ENCODE data around the gene SH3RF3.
A peak's percentile ranks its signal among the peaks of the same experiment; 100 is the strongest.
"Not testable (repeated sequence)": the region's sequence is repeated elsewhere in the genome, so short reads cannot be mapped to it uniquely, and the experiment has no call there.

Gene SH3RF3

GRCh38 chr2:109120166-109120565 is 8.8 kb upstream of the SH3RF3 start:
- no peak for DNase-seq

GRCh38 chr2:109120686-109121085 is 8.3 kb upstream of the SH3RF3 start:
- DNase-seq: not testable (repeated sequence)

- DNase-seq: no peak
Measured at GRCh38 chr2:109123586-109124201, 5.3 kb upstream of the SH3RF3 start.

GRCh38 chr2:109124982-109125592 is 3.9 kb upstream of the SH3RF3 start:
- no peak for DNase-seq

- DNase-seq: no peak
Measured at GRCh38 chr2:109125593-109126500, 3.2 kb upstream of the SH3RF3 start.

- no peak for DNase-seq
Measured at GRCh38 chr2:109126501-109126860, 2.5 kb upstream of the SH3RF3 start.

- DNase-seq: no peak
Measured at GRCh38 chr2:109127556-109127955, 1.4 kb upstream of the SH3RF3 start.

GRCh38 chr2:109128048-109128615 is 873 bp upstream of the SH3RF3 start:
- DNase-seq: peak in 4 of 5 experiments; percentile 24 to 39 (median 30)

- DNase-seq: peak in 1 of 5 experiments; percentile 19
Measured at GRCh38 chr2:109129356-109129920, 433 bp downstream of the SH3RF3 start.

GRCh38 chr2:109129921-109130722 is 1.1 kb downstream of the SH3RF3 start:
- DNase-seq: no peak

GRCh38 chr2:109130723-109130995 is 1.7 kb downstream of the SH3RF3 start:
- DNase-seq: no peak

GRCh38 chr2:109131777-109132176 is 2.8 kb downstream of the SH3RF3 start:
- DNase-seq: no peak

- DNase-seq: no peak
Measured at GRCh38 chr2:109132626-109133025, 3.6 kb downstream of the SH3RF3 start.

GRCh38 chr2:109133746-109134145 is 4.7 kb downstream of the SH3RF3 start:
- no peak for DNase-seq

- DNase-seq: no peak
Measured at GRCh38 chr2:109134741-109135358, 5.8 kb downstream of the SH3RF3 start.

- DNase-seq: no peak
Measured at GRCh38 chr2:109135359-109136197, 6.6 kb downstream of the SH3RF3 start.

GRCh38 chr2:109136542-109136941 is 7.5 kb downstream of the SH3RF3 start:
- DNase-seq: no peak

GRCh38 chr2:109137616-109138015 is 8.6 kb downstream of the SH3RF3 start:
- no peak for DNase-seq

- no peak for DNase-seq
Measured at GRCh38 chr2:109138449-109138848, 9.4 kb downstream of the SH3RF3 start.

- no peak for DNase-seq
Measured at GRCh38 chr2:109139002-109139401, 10.0 kb downstream of the SH3RF3 start.

- DNase-seq: no peak
Measured at GRCh38 chr2:109139865-109140396, 10.9 kb downstream of the SH3RF3 start.
